HL-60 (cell line): ENCODE results near the gene NRXN3.

Experiments
- DNase-seq, 2 experiments: peaks; one replicate each; pipeline ENCODE4 v3.0.0-alpha.2; 2010 to 2020; ENCODE audit warnings: low read depth in 1 of 2, low spot score in 1 of 2
- H3K27ac ChIP-seq: fragments of 250-450 bp; sonication (Bioruptor Pico); replicated peaks from 2 replicates; pipeline ENCODE4 v1.5.1; 2020; ENCODE audit warnings: mild to moderate bottlenecking, moderate library complexity
- H3K27me3 ChIP-seq: fragments of 250-450 bp; sonication (Bioruptor Pico); 2 replicates; pipeline ENCODE4 v1.5.1; 2021; ENCODE audit warnings: mild to moderate bottlenecking, moderate library complexity; ENCODE audit not compliant: insufficient read depth, poor library complexity, severe bottlenecking
- H3K4me3 ChIP-seq: replicated peaks from 2 replicates; pipeline ENCODE4 v1.5.1; 2011; ENCODE audit warnings: mild to moderate bottlenecking, control low read depth, low read length; ENCODE audit not compliant: insufficient read depth
- CTCF ChIP-seq: IDR thresholded peaks from one replicate; pipeline ENCODE4 v1.5.1; 2011; ENCODE audit warnings: low read length, control low read depth, inconsistent platforms; ENCODE audit not compliant: insufficient read depth
- GABPA ChIP-seq: IDR thresholded peaks from 2 replicates; pipeline ENCODE4 v1.6.1; 2012; ENCODE audit warnings: low read depth
- POLR2AphosphoS5 ChIP-seq: IDR thresholded peaks from 2 replicates; pipeline ENCODE4 v1.6.1; 2012; ENCODE audit warnings: low read depth
- REST ChIP-seq: IDR thresholded peaks from 2 replicates; pipeline ENCODE4 v1.6.1; 2012; ENCODE audit warnings: low read depth; ENCODE audit not compliant: insufficient replicate concordance
- SPI1 ChIP-seq: IDR thresholded peaks from 2 replicates; pipeline ENCODE4 v1.6.1; 2012; ENCODE audit warnings: low read depth, mild to moderate bottlenecking, borderline replicate concordance

The NRXN3 gene

GRCh38 chr14:79089576-79089975 lies 919.4 kb downstream of the NRXN3 start:
- no peak for DNase-seq
- no peak overlapping the region for H3K4me3 ChIP-seq
- no peak overlapping the region for H3K27ac ChIP-seq
- TF ChIP-seq POLR2AphosphoS5, result no peak
- no peak for TF ChIP-seq CTCF
- TF ChIP-seq REST, result no peak
- TF ChIP-seq GABPA, result no peak
- no peak for TF ChIP-seq SPI1
- H3K27me3 ChIP-seq, result no peaks in the 10 kb centered on the region

- TF ChIP-seq POLR2AphosphoS5, result no peak
- no peak for TF ChIP-seq REST
- TF ChIP-seq SPI1, result no peak
- no peak for TF ChIP-seq GABPA
- TF ChIP-seq CTCF, result no peak
- no peak overlapping the region for H3K4me3 ChIP-seq
Observed at GRCh38 chr14:79090641-79091180, 920.5 kb downstream of the NRXN3 start.

GRCh38 chr14:79091381-79091963 lies 921.3 kb downstream of the NRXN3 start:
- Histone ChIP-seq H3K27ac (no peak overlapping the region), H3K4me3 (no peak overlapping the region), H3K27me3 (no peaks in the 10 kb centered on the region)
- no peak for DNase-seq
- no peak for TF ChIP-seq GABPA
- TF ChIP-seq POLR2AphosphoS5, result no peak
- TF ChIP-seq SPI1, result no peak

More at GRCh38 chr14:79090641-79091180, 920.5 kb downstream of the NRXN3 start:
- Histone ChIP-seq H3K27ac (no peak overlapping the region), H3K27me3 (no peaks in the 10 kb centered on the region)
- DNase-seq, result no peak

- Histone ChIP-seq H3K4me3 (no peak overlapping the region), H3K27ac (peak overlapping the region; percentile 42; the same call in 1 of the 2 replicates), H3K27me3 (no peaks in the 10 kb centered on the region)
- TF ChIP-seq SPI1, result no peak
- no peak for TF ChIP-seq CTCF
- no peak for TF ChIP-seq REST
- no peak for TF ChIP-seq GABPA
- no peak for TF ChIP-seq POLR2AphosphoS5
- DNase-seq, result peak in 1 of 2 experiments; percentile 11
Observed at GRCh38 chr14:79093531-79093930, 923.4 kb downstream of the NRXN3 start.
